K562 (cell line): Measurements from ENCODE around the gene PRUNE1. TPM values are rescaled to one million over a fixed set of nuclear protein-coding genes. Genes with fewer than 3 reads are reported as not detected.
A peak's percentile ranks its signal among the peaks of the same experiment; 100 is the strongest.

Experiments
- ARID1B ChIP-seq: fragments of 450-650 bp; IDR thresholded peaks from 2 replicates; pipeline ENCODE4 v1.6.1; 2016; ENCODE audit warnings: antibody characterized with exemption, mild to moderate bottlenecking, inconsistent platforms
- CBX5 ChIP-seq: IDR thresholded peaks from 2 replicates; pipeline ENCODE4 v1.6.1; 2014; ENCODE audit warnings: low read depth, borderline replicate concordance
- CEBPG ChIP-seq, 3 experiments: fragments of 200-800 bp in 1 of 3; sonication (Bioruptor generic) in 1 of 3; sonication (generic) in 1 of 3; formaldehyde crosslinking in 1 of 3; IDR thresholded peaks in 2 of 3; conservative IDR thresholded peaks in 1 of 3; 2 replicates each; pipeline versions ENCODE4 v1.6.1 to v1.8.0; 2016 to 2022; ENCODE audit warnings: missing compliant biosample characterization in 2 of 3, missing genetic modification characterization in 2 of 3, mild to moderate bottlenecking in 1 of 3, missing genetic modification reagents in 1 of 3
- ETS1 ChIP-seq: conservative IDR thresholded peaks from 2 replicates; pipeline ENCODE4 v1.6.1; 2011; ENCODE audit warnings: low read depth, mild to moderate bottlenecking, low read length; ENCODE audit not compliant: control insufficient read depth
- GABPB1 ChIP-seq: sonication (generic); formaldehyde crosslinking; IDR thresholded peaks from 2 replicates; pipeline ENCODE4 v1.8.0; 2022; ENCODE audit warnings: mild to moderate bottlenecking, missing genetic modification reagents
- GTF3C2 ChIP-seq: IDR thresholded peaks from 3 replicates; pipeline ENCODE4 v1.6.1; 2011; ENCODE audit warnings: borderline replicate concordance, mild to moderate bottlenecking, moderate library complexity; ENCODE audit not compliant: insufficient read length; ENCODE audit errors: extremely low read depth
- HDAC8 ChIP-seq: fragments of 450-650 bp; IDR thresholded peaks from 2 replicates; pipeline ENCODE4 v1.6.1; 2016; ENCODE audit warnings: mild to moderate bottlenecking, missing genetic modification characterization, moderate library complexity, missing compliant biosample characterization
- IRF2 ChIP-seq: sonication (generic); formaldehyde crosslinking; IDR thresholded peaks from 2 replicates; pipeline ENCODE4 v1.8.1; 2022; ENCODE audit warnings: mild to moderate bottlenecking, missing genetic modification reagents
- KAT7 ChIP-seq: sonication (generic); formaldehyde crosslinking; IDR thresholded peaks from 2 replicates; pipeline ENCODE4 v1.8.0; 2022; ENCODE audit warnings: missing genetic modification reagents, mild to moderate bottlenecking, borderline replicate concordance
- KDM1A ChIP-seq, 2 experiments: fragments of 450-650 bp; IDR thresholded peaks; 2 replicates each; pipeline ENCODE4 v1.6.1; 2016; ENCODE audit warnings: mild to moderate bottlenecking in 2 of 2
- MTA2 ChIP-seq: fragments of 450-650 bp; IDR thresholded peaks from 2 replicates; pipeline ENCODE4 v1.6.1; 2016; ENCODE audit warnings: low read depth
- RBM22 ChIP-seq: fragments of 200-400 bp; formaldehyde crosslinking; IDR thresholded peaks from 2 replicates; pipeline ENCODE4 v1.6.1; 2018; ENCODE audit warnings: low read length, low read depth; ENCODE audit not compliant: poor library complexity, severe bottlenecking
- TBL1XR1 ChIP-seq, 2 experiments: IDR thresholded peaks; 2 replicates each; pipeline ENCODE4 v1.6.1; 2012; ENCODE audit warnings: improper control_type of control experiment in 2 of 2, low read length in 2 of 2, mild to moderate bottlenecking in 1 of 2
- TBP ChIP-seq: optimal IDR thresholded peaks from 2 replicates; pipeline ENCODE3; 2011; ENCODE audit warnings: low read depth, low read length, improper control_type of control experiment
- TEAD2 ChIP-seq: fragments of 450-650 bp; IDR thresholded peaks from 2 replicates; pipeline ENCODE4 v1.6.1; 2016; ENCODE audit warnings: missing genetic modification characterization, control low read depth, missing compliant biosample characterization
- ZNF133 ChIP-seq: fragments of 250-450 bp; sonication (Bioruptor Pico); IDR thresholded peaks from 2 replicates; pipeline ENCODE4 v1.4.0; 2020; ENCODE audit warnings: mild to moderate bottlenecking
- ZNF518B ChIP-seq: fragments of 250-450 bp; sonication (Bioruptor Pico); IDR thresholded peaks from 2 replicates; pipeline ENCODE4 v1.5.0; 2021; ENCODE audit warnings: mild to moderate bottlenecking, moderate library complexity
- polyA plus RNA-seq, 8 experiments: library from polyadenylated mRNA; depleted of rRNA in 4 of 8; stranded (reverse) in 5 of 8; unstranded in 3 of 8; fragments of >200 nt; fragmentation: Nextera tagmentation in 2 of 8; fragmentation: Illumina TruSeq in 1 of 8; extraction: Ambion mirVana in 2 of 8; extraction: Trizol in 1 of 8; gene quantifications; 2 replicates each; pipeline versions ENCODE4 v1.2.1 to v1.2.3, GENCODE V29; 2011 to 2014; ENCODE audit warnings: inconsistent platforms in 1 of 8, missing spikeins in 1 of 8
- total RNA-seq, 7 experiments: library from RNA; depleted of rRNA in 6 of 7; stranded (reverse); fragments of >200 nt in 6 of 7; fragmentation: Illumina TruSeq in 2 of 7; extraction: Trizol in 2 of 7; gene quantifications; 2 replicates each; pipeline versions ENCODE4 v1.2.1 to v1.2.3, GENCODE V29; 2011 to 2021; ENCODE audit warnings: low replicate concordance in 1 of 7
- TF ChIP-seq, protein P1 (sequence below): IDR thresholded peaks from 2 replicates; pipeline ENCODE4 v1.6.1; 2014; ENCODE audit warnings: antibody characterized with exemption

PRUNE1 gene
- total and polyA plus RNA-seq, 9 of the 15 experiments (the other 6 are each of a cell fraction or from before 2014, with no cell fraction given) = 16.7 to 48.3 (median 26.2) TPM

DNA sequence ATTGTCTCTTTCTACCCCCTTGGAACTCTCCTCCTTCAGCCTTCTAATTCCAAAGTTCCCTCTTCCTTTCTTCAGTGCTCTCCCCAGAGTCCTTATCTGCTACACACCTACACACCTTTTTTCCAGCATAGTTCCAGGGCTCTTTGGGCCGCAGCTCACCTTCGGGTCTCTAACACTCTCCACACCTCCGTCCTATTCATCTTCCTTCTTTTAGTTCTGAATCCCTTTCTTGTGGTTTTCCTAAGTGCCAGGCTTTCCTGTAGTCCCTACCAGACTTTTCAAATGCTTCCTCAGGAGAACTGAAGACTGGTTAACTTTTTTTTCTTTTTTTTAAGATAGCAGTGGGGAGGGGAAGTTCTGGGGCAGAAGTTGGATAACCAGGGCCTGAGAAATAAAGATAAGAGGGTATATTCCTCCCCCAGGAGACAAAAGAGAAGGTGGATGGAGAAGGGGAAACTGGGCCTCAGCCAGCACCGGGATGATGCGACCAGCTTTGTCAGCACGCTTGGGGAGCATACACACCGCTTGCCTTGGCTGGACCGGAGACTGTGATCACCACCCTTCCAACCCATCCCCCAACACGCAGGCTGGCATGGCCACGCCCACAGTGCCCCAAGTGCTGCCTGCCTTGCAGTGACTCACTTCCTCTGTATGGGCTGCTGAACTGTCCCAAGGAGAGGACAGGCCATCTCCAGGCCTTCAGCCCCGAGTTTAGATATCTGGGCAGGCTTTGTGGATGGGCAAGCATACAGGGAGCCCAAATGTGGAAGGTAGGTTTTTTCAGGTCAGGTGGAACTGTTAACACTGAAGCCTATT, 31.2 kb upstream of the PRUNE1 start (continued):
- TF ChIP-seq TBP (peak; percentile 49), IRF2 (no peak), CBX5 (no peak), MTA2 (peak; percentile 85), CEBPG (CRISPR knock-in tag; IDR thresholded peaks at IDR 0.05) (no peak), CEBPG (tag; conservative IDR thresholded peaks at IDR 0.05 in 1 of 2, IDR thresholded peaks at IDR 0.05 in 1 of 2) (no peak), HDAC8 (tag) (no peak), ETS1 (0 out of 2 replicates have a peak, but pooled peaks have one; percentile 28), ZNF133 (CRISPR knock-in tag) (no peak), ARID1B (peak; percentile 98), KAT7 (CRISPR knock-in tag) (peak; percentile 86; the same call in 1 of the 2 replicates), RBM22 (no peak), GTF3C2 (no peak), ZNF518B (CRISPR knock-in tag) (no peak), GABPB1 (CRISPR knock-in tag) (peak; percentile 73), TEAD2 (tag) (no peak), KDM1A (IDR thresholded peaks at IDR 0.05) (peak; percentile 73 to 87), TBL1XR1 (IDR thresholded peaks at IDR 0.05; ENCODE audit: low read length in 2 of 2) (peak; percentile 79 to 92; a peak in 3 of 4 replicates)
- TF ChIP-seq, protein P1, sequence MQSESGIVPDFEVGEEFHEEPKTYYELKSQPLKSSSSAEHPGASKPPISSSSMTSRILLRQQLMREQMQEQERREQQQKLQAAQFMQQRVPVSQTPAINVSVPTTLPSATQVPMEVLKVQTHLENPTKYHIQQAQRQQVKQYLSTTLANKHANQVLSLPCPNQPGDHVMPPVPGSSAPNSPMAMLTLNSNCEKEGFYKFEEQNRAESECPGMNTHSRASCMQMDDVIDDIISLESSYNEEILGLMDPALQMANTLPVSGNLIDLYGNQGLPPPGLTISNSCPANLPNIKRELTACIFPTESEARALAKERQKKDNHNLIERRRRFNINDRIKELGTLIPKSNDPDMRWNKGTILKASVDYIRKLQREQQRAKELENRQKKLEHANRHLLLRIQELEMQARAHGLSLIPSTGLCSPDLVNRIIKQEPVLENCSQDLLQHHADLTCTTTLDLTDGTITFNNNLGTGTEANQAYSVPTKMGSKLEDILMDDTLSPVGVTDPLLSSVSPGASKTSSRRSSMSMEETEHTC = no peak
